Activated T-cell treated with anti-CD3 and anti-CD28 coated beads, Interleukin-2, amount 50 U/mL, for 48 hours (primary cell): ENCODE data around the gene ZDHHC24.
A peak's percentile ranks its signal among the peaks of the same experiment; 100 is the strongest.
"Not testable (repeated sequence)": the region's sequence is repeated elsewhere in the genome, so short reads cannot be mapped to it uniquely, and the experiment has no call there.

ENCODE experiments used
- DNase-seq, 2 experiments: peaks; one replicate each; pipeline ENCODE4 v3.0.0-alpha.2; 2020

Gene ZDHHC24, protein sequence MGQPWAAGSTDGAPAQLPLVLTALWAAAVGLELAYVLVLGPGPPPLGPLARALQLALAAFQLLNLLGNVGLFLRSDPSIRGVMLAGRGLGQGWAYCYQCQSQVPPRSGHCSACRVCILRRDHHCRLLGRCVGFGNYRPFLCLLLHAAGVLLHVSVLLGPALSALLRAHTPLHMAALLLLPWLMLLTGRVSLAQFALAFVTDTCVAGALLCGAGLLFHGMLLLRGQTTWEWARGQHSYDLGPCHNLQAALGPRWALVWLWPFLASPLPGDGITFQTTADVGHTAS

DNA sequence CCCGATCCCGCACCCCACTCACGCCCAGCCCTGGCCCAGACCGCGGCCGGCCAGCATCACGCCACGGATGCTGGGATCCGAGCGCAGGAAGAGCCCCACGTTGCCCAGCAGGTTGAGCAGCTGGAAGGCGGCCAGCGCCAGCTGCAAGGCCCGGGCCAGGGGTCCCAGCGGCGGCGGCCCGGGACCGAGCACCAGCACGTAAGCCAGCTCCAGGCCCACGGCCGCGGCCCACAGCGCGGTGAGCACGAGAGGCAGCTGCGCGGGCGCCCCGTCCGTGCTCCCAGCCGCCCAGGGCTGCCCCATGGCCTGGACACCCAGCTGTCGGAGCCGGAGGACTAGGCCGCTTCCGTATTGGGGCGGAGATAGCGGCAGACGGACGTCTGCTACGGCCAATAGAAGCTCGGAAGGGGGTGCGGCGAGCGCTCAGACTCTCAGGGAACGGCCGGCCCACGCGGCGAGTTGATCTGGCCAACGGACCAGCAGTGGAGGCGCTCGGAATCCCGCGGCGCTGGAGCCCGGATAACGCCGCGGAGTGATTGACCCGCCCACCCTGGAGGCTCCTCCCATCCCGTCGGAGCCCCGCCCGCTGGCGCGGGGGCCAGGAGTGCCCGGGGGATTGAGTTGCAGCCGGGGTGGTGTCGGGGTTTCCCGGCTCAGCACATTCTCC lies at the start of gene ZDHHC24:
ZDHHC24 (minus strand) TSS at position 348 of the 667 bp plus-strand sequence; CDS start at position 303, 45 bp downstream.
- peak; percentile 95 to 97 for DNase-seq

DNA sequence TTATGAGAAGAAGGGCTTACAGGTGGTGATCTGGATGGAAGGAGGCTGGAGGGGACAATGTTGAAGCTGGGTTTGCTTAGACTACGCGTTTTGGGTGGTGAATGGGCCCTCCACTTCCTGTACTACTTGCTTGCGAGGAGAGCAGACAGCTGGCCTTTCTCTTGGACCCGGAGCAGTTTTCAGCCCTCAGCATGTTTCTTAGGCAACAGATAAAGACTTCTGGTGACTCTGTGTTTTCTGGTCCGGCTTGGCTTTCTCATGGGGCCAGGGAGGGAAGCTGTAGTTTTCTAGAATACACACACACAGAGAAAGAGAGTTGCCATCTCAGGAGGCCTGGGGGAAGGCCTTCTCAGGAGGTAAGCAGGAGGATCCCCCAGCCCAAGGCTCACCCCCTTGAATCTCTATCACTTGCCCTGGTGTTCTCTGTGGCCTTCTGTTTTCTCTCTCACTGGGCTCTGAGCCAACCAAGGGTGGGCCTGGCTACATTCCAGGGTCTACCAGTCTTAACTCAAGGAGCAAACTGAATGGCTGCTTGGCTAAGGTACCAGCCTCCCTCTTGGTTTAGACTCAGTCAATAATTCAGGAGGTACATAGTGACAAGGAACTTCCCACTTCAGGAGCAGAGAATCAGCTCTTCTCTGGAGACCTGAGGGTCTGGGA lies 49.5 kb upstream of the ZDHHC24 start:
- DNase-seq = no peak

DNA sequence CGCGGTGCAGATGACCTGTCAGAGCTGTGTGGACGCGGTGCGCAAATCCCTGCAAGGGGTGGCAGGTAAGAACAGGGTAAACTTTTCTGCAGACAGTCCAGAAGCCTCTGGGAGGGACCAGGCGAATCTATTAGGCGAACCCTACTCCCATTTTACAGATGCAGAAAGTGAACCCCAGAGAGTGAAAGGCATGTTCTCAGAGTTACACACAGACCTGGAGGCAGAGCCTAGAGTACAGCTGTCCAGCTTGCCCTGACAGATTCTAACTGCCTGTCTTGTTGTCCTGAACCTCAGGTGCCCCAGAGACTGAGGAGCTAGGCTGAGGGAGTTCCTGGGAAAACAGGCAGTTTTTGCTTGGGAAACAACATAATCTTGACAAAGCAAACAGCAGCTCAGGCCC lies 47.8 kb upstream of the ZDHHC24 start:
- DNase-seq = no peak

DNA sequence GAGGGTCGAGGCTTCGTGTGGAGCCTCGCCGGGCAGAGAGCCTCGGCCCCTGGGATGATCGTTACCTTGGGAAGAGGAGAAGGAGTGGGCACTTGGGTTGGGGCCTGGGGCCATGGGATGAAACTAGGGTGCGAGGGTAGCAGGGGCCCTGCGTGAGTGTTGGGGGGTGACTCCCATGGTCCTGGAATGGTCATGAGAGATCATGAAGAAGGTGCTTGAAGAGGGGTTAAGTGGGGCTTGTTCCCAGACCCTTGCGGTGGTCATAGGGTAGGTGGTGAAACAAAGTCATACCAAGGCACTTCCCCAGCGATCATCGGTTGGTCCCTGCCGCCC lies 47.4 kb upstream of the ZDHHC24 start:
- no peak for DNase-seq

DNA sequence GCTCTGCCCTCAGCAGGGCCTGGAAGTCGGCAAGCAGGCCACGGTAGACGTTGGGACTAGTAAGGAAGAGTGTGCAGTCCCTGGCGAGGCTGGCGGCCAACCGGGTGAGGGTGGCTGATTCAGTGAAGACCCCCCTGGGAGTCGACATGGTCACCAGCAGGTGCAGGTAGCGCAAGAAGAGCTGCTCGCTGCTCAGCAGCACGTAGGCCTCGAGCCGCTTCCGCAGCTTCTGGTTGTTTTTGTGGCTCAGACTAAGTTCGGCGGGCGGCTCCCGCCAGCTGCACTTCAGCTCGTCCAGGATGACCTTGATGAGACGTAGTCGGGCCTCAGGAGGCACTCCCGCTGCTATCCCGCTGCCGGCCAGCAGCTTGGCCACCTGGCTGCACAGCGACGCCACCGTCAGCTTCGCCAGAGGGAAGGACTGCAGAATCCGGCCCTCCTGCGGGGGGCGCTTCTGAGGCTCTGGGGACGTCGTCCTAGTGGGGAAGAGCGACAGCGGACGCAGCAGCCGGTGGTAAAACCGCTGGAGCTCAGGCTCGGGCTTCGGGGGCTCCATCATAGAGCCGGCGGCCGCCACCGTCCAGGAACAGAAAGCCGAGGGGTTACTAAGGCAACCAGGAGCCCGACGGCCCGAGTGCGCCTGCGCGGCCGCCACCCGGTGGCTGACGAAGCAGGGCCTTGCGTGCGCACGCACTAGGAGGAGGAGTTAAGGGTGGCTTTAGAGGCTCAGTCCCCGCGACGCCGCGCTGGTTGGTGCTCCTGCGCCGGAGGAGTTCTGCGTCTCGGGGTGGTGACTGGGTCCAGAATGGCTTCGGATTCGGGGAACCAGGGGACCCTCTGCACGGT lies 46.8 kb upstream of the ZDHHC24 start, which contains the start of the genes CCDC87 and CCS:
CCDC87 (minus strand) TSS at position 607 of the 846 bp plus-strand sequence; CDS start at position 559, 48 bp downstream.
CCS (plus strand) TSS at position 729 of the 846 bp plus-strand sequence; CDS start at position 806, 77 bp downstream.
- peak; percentile 98 to 99 for DNase-seq

DNA sequence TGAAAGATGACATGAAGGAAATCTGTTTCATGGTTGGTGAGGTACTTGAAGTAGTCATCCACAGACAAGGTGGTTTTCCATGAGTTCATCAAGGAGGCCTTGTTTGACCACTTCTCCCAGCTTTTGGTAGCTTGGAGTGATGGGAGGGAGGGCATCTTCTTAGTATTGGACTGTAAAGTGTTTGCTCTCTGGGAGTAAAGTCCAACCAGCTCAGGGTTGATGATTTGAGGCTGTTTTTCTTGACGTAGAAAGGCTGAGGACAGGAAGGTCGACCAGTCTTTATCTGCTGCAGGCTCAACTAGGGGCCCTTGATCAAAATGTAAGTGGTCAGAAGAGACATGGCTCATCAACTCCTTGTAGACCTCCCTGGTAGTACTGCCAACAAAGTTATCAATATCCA lies 45.3 kb upstream of the ZDHHC24 start:
- DNase-seq = no peak

DNA sequence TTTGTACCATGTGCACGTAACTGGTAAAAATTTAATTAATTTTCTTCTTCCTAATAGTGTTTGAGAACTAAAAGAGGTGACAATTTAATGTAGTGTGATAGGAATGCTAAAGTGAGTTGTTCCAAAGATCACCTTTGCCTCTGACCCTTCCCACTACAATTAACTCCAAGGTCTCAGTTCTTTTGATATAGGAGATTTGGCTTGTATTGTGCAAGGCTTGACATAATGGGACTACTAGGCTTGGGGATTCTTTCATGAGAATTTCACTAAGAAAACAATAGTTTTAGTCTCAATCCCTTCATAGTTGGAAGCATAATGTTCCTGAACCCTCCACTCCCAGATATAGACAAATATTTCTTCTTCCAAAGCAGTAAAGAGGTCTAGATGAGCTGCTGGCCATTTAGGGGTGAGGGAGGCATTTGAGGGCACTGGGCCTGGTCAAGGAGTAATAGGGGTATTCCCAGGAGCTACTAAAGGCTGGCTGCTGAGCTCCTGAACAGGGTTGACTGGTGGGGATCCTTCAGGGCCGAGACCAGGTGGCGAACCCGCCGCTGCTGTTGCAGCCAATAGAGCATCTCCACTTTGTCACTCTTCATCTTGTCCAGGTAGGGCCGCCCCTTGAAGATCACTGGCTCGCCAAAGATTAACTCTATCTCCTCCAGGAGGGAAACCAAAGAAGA lies 44.3 kb upstream of the ZDHHC24 start:
- no peak for DNase-seq

DNA sequence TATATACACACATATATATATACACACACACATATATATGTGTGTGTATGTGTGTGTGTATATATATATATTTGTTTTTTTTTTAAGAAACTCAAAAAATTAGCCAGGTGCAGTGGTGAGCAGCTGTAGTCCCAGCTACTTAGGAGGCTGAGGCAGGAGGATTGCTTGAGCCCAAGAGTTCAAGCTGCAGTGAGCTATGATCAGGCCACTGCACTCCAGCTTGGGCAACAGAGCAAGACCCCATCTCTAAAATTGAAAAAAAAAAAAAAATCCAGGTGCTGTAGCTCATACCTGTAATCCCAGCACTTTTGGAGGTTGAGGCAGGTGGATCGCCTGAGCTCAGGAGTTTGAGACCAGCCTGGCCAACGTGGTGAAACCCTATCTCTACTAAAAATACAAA lies 43.5 kb upstream of the ZDHHC24 start:
- not testable (repeated sequence) for DNase-seq

DNA sequence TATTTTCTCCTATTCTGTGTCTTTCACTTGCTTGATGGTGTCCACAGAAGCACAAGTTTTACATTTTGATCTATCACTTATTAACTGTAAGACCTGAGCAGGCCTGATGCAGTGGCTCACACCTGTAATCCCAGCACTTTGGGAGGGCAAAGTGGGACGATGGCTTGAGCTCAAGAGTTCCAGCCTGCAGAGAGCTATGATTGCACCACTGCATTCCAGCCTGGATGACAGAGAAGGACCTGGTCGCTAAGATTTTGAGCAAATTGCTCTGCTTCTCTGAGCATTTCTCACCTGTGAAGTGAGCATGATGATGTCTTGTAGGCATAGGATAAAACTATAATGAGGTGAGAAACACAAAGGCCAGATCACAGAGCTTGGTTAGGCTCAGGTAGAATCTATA lies 40.3 kb upstream of the ZDHHC24 start:
- no peak for DNase-seq

DNA sequence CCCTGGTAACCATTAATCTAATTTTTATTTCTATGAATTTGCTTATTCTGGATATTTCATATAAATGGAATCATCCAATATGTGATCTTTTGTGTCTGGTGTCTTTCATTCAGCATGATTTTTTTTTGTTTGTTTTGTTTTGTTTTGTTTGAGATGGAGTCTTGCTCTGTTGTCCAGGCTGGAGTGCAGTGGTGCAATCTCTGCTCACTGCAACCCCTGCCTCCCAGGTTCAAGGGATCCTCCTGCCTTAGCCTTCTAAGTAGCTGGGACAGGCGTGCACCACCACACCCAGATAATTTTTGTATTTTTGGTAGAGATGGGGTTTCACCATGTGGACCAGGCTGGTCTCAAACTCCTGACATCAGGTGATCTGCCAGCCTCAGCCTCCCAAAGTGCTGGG lies 39.6 kb upstream of the ZDHHC24 start:
- DNase-seq = not testable (repeated sequence)

DNA sequence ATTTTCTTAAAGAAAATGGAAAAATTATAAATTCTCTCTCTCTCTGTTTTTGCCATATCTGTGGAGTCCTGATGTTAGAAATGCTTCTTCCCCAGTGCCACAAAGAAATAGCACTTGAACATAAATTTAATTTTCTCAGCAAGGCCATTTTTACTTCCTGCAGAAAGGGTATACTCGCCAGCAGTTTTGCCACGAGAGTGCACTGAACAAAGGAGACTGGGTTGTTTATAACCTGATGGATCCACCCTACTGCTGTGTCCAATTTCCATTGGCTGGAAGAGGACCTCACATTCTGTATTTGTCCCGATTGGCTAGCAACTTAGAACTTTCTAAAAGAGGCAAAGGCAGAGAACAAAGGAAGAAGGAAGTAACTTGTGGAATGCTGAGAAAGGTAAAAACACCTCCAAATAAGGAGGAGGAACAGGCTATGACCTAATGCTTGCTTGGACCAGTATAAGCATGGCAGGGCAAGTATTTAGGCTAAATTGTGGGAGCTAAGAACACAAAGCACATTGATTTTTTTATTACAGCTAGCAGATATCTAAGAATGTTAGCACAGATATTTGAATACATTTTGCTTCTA lies 36.8 kb upstream of the ZDHHC24 start:
- not testable (repeated sequence) for DNase-seq

DNA sequence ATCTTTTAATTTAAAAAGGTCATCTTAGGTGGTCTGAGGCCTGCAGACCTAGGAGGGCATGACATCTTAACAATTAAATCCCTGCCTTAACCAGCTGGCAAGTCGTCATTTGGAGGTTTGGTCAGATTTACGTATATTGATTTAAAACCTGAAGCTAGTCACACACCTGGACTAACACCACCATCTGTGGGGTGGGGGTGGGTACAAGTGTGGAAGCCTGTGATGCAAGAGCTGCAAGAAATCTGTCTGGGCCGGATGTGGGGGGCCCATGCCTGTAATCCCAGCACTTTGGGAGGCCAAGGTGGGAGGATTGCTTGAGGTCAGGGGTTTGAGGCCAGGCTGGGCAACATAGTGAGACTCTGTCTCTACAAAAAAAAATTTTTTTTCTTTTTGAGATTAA lies 35.4 kb upstream of the ZDHHC24 start:
- DNase-seq = no peak

DNA sequence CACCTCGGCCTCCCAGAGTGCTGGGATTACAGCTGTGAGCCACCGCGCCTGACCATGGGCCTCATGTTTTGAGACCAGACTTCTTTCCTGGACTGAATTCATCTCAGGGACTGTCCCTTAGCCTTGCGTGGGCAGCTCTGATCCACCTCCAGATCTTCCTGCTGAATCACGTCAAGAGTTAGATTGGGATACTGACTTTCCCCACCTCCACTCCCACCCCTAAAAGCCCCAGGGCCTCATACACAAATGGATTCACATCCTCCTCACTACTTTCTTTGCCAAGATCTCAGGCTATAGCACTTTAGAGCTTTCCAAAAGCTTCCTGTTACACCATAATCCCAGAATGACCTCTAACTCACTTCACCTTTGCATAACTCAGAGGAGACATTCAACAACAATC lies 35.0 kb upstream of the ZDHHC24 start:
- peak in 1 of 2 experiments; percentile 30 for DNase-seq

DNA sequence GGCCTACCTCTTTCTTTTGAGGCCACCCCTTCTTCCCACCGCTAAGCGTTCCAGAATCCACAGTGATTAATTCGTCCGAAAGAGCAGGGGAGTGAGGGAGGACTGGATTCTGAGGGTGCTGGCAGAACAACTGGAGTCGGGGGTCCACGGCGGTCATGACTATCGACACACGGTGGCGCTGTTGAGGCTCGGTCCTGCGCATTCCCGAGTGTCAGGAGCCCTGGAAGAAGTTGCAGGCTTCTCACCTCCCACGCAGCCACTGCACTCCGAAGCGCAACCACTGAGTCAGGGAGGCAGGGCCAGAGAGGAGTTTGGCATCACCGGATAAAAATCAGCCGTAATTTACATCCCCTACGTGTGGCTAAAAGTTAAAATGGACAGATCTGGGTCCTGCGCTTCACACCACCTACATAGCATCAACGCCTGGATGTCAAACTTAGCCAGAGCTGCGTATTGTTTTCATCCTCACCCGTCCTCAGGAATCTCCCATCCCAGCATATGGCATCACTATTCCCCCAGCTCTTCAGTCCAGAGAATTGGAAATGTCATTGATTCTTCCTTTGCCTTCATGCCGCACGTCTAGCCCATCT lies 33.3 kb upstream of the ZDHHC24 start:
- DNase-seq = peak; percentile 91

DNA sequence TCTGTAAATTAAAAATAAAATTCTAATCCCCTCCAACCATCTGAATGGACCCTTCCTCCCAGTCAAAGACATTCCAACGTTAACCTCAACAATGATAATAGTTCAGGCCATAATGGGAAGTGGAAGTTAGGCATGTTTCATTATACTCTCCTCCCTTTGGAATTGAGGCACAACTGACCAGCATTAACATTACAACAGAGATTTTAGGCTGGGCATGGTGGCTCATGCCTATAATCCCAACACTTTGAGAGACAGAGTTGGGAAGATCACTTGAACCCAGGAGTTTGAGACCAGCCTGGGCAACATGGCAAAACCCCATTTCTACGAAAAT lies 25.0 kb upstream of the ZDHHC24 start:
- DNase-seq = no peak

DNA sequence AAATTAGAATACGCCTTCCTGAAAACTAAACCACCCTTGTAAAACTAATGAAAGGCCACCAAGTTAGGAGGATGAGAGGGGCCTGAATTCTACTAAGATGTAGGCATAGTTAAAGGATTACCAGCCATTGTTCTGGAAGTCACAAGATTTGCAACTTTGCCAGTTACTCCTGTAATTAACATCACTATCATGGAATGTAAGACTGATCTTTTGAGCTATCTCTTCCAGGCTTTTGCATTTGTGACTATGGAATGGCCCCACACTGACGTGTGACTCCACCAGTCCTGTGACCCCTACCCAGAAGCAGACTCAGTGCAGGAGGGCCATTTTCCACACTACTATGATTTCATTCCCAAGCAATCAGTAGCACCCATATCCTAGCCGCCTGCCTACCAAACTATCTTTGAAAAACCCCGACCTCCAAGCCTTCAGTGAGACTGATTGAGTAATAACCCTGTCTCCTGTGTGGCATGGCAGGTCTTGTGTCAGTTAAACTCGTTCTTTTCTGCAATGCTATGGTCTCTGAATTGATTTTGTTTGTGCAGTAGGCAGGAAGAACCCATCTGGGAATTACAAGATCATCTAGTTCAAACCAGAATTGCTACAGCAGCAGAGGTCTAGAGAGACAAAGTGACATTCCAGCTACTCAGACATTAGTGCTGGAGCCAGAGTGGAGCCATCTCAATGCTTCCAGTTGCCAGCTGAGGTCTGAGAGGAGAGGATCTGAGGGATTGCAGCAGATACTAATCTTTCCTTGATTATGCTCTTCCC lies 24.4 kb upstream of the ZDHHC24 start:
- no peak for DNase-seq

DNA sequence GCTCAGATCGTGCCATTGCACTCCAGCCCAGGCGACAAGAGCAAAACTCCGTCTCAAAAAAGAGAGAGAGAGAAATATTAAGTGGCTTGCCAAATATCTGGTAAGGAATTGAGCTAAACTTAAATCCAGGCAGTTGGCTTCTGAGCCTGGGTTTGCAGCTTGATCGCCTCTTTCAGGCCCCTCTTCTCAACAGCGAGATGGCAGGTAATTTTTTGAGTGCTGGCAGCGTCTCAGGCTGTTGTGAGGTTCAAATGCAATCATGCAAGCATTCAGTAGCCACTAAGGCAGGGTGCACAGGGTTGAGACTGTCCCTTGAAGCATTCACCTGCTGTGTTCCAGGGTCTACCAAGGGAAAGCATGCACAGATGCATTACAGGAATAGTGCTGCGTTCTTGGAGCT lies 23.2 kb upstream of the ZDHHC24 start:
- DNase-seq = no peak

DNA sequence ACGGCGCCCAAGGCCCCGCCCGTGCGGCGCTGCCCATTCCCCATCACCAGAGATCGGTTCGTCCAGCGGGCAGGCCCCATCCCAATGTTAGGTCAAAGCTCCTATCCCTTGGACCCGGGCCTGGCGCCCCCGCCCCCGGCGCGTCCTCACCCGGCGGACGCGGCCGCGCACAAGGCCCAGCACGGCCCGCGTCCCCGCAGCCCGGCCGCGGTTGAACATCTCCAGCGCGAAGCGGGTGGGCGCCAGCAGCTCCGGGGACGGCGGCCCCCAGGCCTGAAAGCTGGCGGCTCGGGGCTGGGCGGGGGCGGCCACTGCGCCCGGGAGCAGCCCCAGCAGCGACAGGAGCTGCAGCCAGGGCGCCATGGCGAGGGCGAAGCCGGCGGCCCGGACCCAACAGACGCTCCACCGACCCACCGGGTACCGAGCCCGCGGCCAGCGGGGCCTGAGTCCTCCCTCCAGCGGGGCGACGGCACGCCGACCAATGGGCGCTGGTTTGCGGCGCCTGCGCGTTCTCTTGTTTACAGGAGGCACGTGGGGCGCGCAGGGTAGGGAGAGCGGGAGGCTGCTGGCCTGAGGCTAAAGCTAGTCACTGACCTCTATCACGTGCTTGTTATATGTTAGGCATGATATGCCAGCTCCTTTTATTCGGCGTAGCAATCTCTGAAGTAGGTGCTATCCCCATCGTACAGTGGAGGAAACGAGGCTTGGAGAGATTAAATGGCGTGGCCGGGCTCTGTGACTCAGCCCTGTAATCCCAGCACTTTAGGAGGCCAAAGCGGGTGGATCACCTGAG lies 22.5 kb upstream of the ZDHHC24 start, which contains the start of gene CTSF:
CTSF (minus strand) TSS at position 483 of the 793 bp plus-strand sequence; CDS start at position 363, 120 bp downstream.
- DNase-seq = peak; percentile 79 to 84

DNA sequence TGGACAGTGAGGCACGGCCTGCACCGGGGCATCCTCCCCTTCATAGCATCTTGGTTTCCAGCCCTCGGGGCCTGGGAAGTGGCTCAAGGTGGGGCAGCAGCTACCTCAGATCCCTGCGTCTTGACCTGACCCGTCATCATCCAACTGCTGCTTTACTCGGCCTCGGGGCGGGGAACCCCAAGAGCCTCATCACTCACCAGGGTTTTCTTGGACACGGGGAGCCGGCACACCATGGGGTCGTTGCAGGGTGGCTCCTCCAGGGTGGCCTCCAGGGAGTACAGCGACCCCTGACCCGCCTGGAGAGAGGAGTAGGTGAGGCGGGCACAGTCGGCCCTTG lies 21.9 kb upstream of the ZDHHC24 start:
- no peak for DNase-seq

DNA sequence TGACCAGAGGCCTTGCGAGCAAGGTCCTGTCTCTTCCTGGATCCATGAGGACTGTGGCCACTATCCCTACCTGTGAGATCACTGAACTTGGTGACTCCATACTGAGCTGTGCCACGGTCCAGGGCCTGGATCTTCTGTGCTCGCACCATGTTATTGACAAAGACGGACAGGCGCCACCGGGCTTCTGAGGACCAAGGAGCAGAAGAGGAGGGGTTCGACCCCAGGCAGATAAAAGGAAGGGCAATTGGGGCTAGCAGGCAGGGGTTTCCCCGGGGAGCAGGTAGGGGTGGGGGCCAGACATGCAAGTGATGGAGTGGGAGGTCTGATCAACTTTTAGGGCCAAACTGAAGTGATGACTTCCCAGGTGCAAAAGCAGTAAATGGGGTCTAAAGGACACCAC lies 20.4 kb upstream of the ZDHHC24 start:
- DNase-seq = no peak
